Measurements from ENCODE around the gene KLHL29.

Gene KLHL29

GRCh38 chr2:23687214-23687613, 302.2 kb downstream of the KLHL29 start:
- no peak overlapping the region for H3K27ac ChIP-seq
- POLR2A ChIA-PET (ENCODE audit: low non-redundant PET): no interaction called here
- TF ChIP-seq CTCF (conservative IDR thresholded peaks at IDR 0.05; ENCODE audit: low read depth): no peak
- no peak for DNase-seq (ENCODE audit: low spot score)
- CTCF ChIA-PET: no interaction called here

GRCh38 chr2:23687713-23688112, 302.7 kb downstream of the KLHL29 start:
- CTCF ChIA-PET: no interaction called here
- POLR2A ChIA-PET (ENCODE audit: low non-redundant PET): no interaction called here
- no peak overlapping the region for H3K27ac ChIP-seq
- TF ChIP-seq CTCF (conservative IDR thresholded peaks at IDR 0.05; ENCODE audit: low read depth): no peak
- DNase-seq (ENCODE audit: low spot score): no peak

GRCh38 chr2:23688486-23689130, 303.6 kb downstream of the KLHL29 start:
- H3K27ac ChIP-seq: no peak overlapping the region
- CTCF ChIA-PET: no interaction called here
- no peak for TF ChIP-seq CTCF (conservative IDR thresholded peaks at IDR 0.05; ENCODE audit: low read depth)
- no peak for DNase-seq (ENCODE audit: low spot score)
- POLR2A ChIA-PET (ENCODE audit: low non-redundant PET): no interaction called here

GRCh38 chr2:23689131-23689700, 304.2 kb downstream of the KLHL29 start:
- ChIA-PET POLR2A (ENCODE audit: low non-redundant PET) (no interaction called here), CTCF (no interaction called here)
- no peak for TF ChIP-seq CTCF (conservative IDR thresholded peaks at IDR 0.05; ENCODE audit: low read depth)
- H3K27ac ChIP-seq: no peak overlapping the region
- no peak for DNase-seq (ENCODE audit: low spot score)

- H3K27ac ChIP-seq: no peak overlapping the region
- DNase-seq (ENCODE audit: low spot score): no peak
- TF ChIP-seq CTCF (conservative IDR thresholded peaks at IDR 0.05; ENCODE audit: low read depth): no peak
- POLR2A ChIA-PET (ENCODE audit: low non-redundant PET): no interaction called here
- CTCF ChIA-PET: no interaction called here
Observed at GRCh38 chr2:23689891-23690290, 304.9 kb downstream of the KLHL29 start.

- no peak for DNase-seq (ENCODE audit: low spot score)
- ChIA-PET CTCF (no interaction called here), POLR2A (ENCODE audit: low non-redundant PET) (no interaction called here)
- TF ChIP-seq CTCF (conservative IDR thresholded peaks at IDR 0.05; ENCODE audit: low read depth): no peak
- H3K27ac ChIP-seq: 0 out of 2 replicates have a peak overlapping the region, but pooled peaks have one; percentile 6
Observed at GRCh38 chr2:23690421-23691105, 305.6 kb downstream of the KLHL29 start.

Measured in RWPE1 (cell line).